ENCODE measurements around the gene TBC1D17.

The TBC1D17 gene

DNA sequence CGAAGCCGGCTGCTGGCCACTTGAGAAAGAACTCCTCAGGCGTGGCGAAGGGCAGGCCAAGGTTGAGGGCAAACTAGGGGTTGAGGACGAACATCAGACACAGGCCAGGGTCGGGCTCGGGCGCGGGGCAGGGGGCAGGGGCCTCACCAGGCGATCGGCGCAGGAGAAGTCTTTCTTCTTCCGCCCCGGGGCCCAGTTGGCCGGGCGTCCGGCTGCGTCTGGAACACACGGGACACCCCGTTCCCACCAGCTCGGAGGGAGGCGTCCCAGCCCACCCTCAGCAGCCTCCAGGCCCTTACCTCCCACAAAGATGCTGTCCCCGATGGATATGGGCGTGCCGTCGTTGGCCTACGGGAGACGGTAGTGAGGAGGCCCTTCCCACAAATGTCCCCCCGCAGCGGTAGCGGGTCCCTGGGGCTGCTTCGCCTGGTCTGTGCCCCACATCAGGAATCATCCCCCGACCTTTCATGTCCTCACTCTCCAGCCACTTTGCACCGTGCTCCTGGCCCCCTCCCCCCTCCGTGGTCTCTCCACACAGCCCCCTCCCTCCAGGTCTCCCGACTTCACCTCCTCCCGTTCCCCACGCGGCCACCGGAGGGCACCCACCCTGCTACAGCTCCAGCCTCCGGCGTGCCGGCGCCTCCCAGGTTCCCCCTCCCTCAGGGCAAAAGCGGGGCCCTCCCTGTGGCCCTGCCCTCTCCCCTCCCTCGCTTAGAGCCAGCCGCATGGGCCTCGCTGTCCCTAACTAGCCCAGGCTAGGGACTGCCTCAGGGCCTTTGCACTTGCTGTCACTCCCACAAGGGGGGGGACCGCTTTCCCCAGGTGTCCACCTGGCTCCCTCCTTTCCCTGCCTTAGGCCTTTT, 14.9 kb upstream of the TBC1D17 start:
- Histone ChIP-seq H3K9me3 (ENCODE audit: insufficient read depth, low read length) (no peaks in the 10 kb centered on the region), H3K4me2 (ENCODE audit: low read length) (no peak overlapping the region), H3K36me3 (replicated peaks; ENCODE audit: low read depth, low read length) (peaks cover 59% of the 10 kb centered on the region), H3K4me1 (ENCODE audit: low read length) (peaks cover 8% of the 10 kb centered on the region), H3K4me3 (ENCODE audit: low read length) (no peak overlapping the region), H3K9ac (ENCODE audit: low read length) (no peak overlapping the region), H3K79me2 (ENCODE audit: low read length) (peaks cover 26% of the 10 kb centered on the region), H2AFZ (ENCODE audit: low read depth, low read length) (no peak overlapping the region), H4K20me1 (ENCODE audit: insufficient read depth, low read length) (no peaks in the 10 kb centered on the region), H3K27ac (ENCODE audit: low read length) (no peak overlapping the region), H3K27me3 (ENCODE audit: low read depth, low read length) (no peaks in the 10 kb centered on the region)
- TF ChIP-seq, protein P1, sequence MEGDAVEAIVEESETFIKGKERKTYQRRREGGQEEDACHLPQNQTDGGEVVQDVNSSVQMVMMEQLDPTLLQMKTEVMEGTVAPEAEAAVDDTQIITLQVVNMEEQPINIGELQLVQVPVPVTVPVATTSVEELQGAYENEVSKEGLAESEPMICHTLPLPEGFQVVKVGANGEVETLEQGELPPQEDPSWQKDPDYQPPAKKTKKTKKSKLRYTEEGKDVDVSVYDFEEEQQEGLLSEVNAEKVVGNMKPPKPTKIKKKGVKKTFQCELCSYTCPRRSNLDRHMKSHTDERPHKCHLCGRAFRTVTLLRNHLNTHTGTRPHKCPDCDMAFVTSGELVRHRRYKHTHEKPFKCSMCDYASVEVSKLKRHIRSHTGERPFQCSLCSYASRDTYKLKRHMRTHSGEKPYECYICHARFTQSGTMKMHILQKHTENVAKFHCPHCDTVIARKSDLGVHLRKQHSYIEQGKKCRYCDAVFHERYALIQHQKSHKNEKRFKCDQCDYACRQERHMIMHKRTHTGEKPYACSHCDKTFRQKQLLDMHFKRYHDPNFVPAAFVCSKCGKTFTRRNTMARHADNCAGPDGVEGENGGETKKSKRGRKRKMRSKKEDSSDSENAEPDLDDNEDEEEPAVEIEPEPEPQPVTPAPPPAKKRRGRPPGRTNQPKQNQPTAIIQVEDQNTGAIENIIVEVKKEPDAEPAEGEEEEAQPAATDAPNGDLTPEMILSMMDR (IDR thresholded peaks at IDR 0.05; ENCODE audit: low read depth, low read length) = peak; percentile 47
- no peak for TF ChIP-seq EZH2phosphoT487 (IDR thresholded peaks at IDR 0.05; ENCODE audit: low read depth)

DNA sequence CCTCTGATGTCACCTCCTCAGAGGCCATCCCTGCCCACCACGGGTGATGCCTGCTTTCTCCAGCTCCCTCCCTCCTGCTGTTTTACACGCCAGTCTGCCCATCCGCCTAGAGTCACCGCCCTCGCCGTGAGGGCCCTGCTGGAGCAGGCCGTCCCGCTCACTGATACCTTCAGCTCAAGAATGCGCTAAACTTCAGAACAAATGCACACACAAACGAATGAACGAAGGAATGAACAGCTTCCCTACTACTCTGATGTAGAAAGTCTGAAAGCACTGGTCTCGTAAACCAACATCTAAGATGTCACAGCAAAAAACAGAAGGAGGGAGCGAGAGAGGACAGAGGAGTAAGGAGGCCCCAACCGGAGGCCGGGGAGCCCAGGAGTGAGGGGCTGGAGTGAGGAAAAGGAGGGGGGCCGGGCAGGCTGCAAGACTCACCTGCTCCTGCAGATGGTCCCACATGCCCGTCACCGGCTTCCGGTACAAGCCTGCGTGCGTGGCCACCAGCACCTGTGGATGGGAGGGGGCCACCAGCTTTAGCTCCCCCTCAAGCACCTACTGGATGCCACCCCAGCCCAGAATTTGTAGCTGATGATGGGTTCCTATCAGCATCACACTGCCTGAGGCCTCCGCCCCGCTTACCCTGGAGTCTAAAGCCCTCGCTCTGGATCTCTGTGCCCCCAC, 14.1 kb upstream of the TBC1D17 start:
- Histone ChIP-seq H3K4me2 (ENCODE audit: low read length) (no peak overlapping the region), H2AFZ (ENCODE audit: low read depth, low read length) (no peak overlapping the region), H3K9me3 (ENCODE audit: insufficient read depth, low read length) (no peaks in the 10 kb centered on the region), H3K27ac (ENCODE audit: low read length) (no peak overlapping the region), H3K36me3 (replicated peaks; ENCODE audit: low read depth, low read length) (peaks cover 53% of the 10 kb centered on the region), H3K4me3 (ENCODE audit: low read length) (no peak overlapping the region), H3K4me1 (ENCODE audit: low read length) (peaks cover 8% of the 10 kb centered on the region), H3K27me3 (ENCODE audit: low read depth, low read length) (no peaks in the 10 kb centered on the region), H3K9ac (ENCODE audit: low read length) (no peak overlapping the region), H4K20me1 (ENCODE audit: insufficient read depth, low read length) (no peaks in the 10 kb centered on the region), H3K79me2 (ENCODE audit: low read length) (peaks cover 26% of the 10 kb centered on the region)
- TF ChIP-seq, protein P1 (IDR thresholded peaks at IDR 0.05; ENCODE audit: low read depth, low read length) = no peak

DNA sequence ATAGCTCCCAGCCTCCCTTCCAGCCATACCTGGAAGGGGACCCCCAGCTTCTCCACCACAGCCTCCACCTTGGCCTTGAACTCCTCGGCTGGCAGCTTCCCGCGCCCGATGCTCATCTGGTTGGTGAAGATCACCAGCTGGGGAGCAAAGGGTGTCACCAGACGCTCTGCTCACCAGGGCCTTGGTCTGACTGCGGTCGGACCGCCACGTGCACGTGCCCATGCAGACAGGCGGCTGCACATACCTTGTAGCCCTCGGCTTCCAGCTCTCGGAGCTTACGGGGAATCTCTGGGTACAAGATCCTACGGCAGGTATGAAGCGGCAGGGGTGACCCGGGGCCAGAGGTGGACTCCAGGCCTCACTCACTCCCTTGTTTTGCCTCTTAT, 13.6 kb upstream of the TBC1D17 start:
- Histone ChIP-seq H2AFZ (ENCODE audit: low read depth, low read length) (no peak overlapping the region), H3K79me2 (ENCODE audit: low read length) (peaks cover 26% of the 10 kb centered on the region), H3K27me3 (ENCODE audit: low read depth, low read length) (no peaks in the 10 kb centered on the region), H3K4me1 (ENCODE audit: low read length) (peaks cover 8% of the 10 kb centered on the region), H3K9ac (ENCODE audit: low read length) (no peak overlapping the region), H4K20me1 (ENCODE audit: insufficient read depth, low read length) (no peaks in the 10 kb centered on the region), H3K36me3 (replicated peaks; ENCODE audit: low read depth, low read length) (peaks cover 49% of the 10 kb centered on the region), H3K27ac (ENCODE audit: low read length) (no peak overlapping the region), H3K4me3 (ENCODE audit: low read length) (no peak overlapping the region), H3K4me2 (ENCODE audit: low read length) (no peak overlapping the region), H3K9me3 (ENCODE audit: insufficient read depth, low read length) (no peaks in the 10 kb centered on the region)
- no peak for TF ChIP-seq EZH2phosphoT487 (IDR thresholded peaks at IDR 0.05; ENCODE audit: low read depth)
- TF ChIP-seq, protein P1 (IDR thresholded peaks at IDR 0.05; ENCODE audit: low read depth, low read length) = no peak

GRCh38 chr19:49864890-49865289, 12.6 kb upstream of the TBC1D17 start:
- no peaks in the 10 kb centered on the region for H3K9me3 ChIP-seq (ENCODE audit: insufficient read depth, low read length)
- no peak overlapping the region for H3K27ac ChIP-seq (ENCODE audit: low read length)
- H3K4me1 ChIP-seq (ENCODE audit: low read length) = peaks cover 8% of the 10 kb centered on the region
- no peaks in the 10 kb centered on the region for H4K20me1 ChIP-seq (ENCODE audit: insufficient read depth, low read length)
- peaks cover 26% of the 10 kb centered on the region for H3K79me2 ChIP-seq (ENCODE audit: low read length)
- H3K27me3 ChIP-seq (ENCODE audit: low read depth, low read length) = no peaks in the 10 kb centered on the region
- H3K9ac ChIP-seq (ENCODE audit: low read length) = no peak overlapping the region
- no peak overlapping the region for H3K4me3 ChIP-seq (ENCODE audit: low read length)
- peaks cover 42% of the 10 kb centered on the region for H3K36me3 ChIP-seq (replicated peaks; ENCODE audit: low read depth, low read length)
- H3K4me2 ChIP-seq (ENCODE audit: low read length) = no peak overlapping the region
- TF ChIP-seq EZH2phosphoT487 (IDR thresholded peaks at IDR 0.05; ENCODE audit: low read depth) = no peak
- TF ChIP-seq, protein P1 (IDR thresholded peaks at IDR 0.05; ENCODE audit: low read depth, low read length) = no peak
- H2AFZ ChIP-seq (ENCODE audit: low read depth, low read length) = no peak overlapping the region
